ENCODE data around the gene UBL7. TPM values are rescaled to one million over a fixed set of nuclear protein-coding genes. Genes with fewer than 3 reads are reported as not detected.
A peak's percentile ranks its signal among the peaks of the same experiment; 100 is the strongest.

Gene UBL7
- total and polyA plus RNA-seq, 2 of the 8 experiments (the other 6 are each of a cell fraction or from before 2014, with no cell fraction given): 71.5 to 183 TPM

DNA sequence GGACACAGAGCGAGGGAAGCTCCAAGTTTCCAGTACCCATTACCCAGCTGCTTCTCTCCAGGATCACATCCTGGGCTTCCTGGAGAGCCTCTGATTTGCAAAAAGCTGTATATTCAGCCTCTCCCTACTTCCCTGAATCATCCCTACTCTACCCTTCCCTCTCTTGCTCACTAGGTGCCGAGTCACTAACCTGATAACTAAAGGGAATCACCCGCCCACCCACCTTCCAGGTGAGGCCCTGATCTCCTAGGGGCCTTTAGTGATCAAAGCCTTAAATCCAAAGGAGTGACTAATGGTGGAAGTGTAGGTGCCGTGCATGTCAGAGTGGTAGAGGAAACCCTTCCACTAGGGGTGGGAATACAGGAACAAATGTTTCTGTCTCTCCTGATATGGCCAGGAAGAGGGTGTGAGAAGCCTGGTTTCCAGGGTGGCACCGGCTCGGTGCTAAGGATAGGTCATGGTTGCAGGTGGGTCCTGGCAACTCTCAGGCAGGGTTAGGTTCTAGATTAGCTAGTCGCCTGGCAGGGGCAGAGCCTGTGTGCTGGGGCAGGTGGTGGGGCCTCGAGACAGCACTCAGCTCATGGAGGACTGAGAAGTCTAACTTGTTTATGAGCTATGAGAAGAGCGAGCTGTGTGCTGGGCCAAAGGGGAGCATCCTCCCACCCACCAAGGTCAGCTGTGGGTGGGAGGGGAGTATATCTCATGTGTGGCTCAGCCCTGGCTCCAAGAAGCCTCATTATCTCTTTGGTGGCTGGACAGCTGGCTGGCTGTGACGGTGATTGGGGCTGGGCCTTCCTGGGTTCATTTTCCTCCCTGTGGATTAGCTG, 37.3 kb downstream of the UBL7 start:
- peak overlapping the region; percentile 83; the same call in 1 of the 2 replicates for H2AK5ac ChIP-seq (ENCODE audit: low read depth, low read length)
- H3K23me2 ChIP-seq (ENCODE audit: low read depth, low read length): no peaks in the 10 kb centered on the region
- H3K79me1 ChIP-seq (ENCODE audit: low read depth, low read length): peaks cover 12% of the 10 kb centered on the region
- no peak overlapping the region for H4K5ac ChIP-seq (ENCODE audit: insufficient read length, low read depth, low read length)
- H3K4ac ChIP-seq (replicated peaks; ENCODE audit: insufficient read length, low read depth, low read length): peak overlapping the region; percentile 54
- H3K4me3 ChIP-seq (ENCODE audit: extremely low read depth in 1 of 4, insufficient read depth in 2 of 4, low read depth in 3 of 4, low read length in 4 of 4): no peak overlapping the region
- H2BK120ac ChIP-seq (replicated peaks; ENCODE audit: low read depth, low read length): no peak overlapping the region
- WGBS, 2 experiments (ENCODE audit: extremely low coverage in 1 of 2, insufficient coverage in 1 of 2, insufficient read length in 1 of 2, insufficient replicate concordance in 2 of 2, low coverage in 1 of 2, low lambda C conversion rate in 2 of 2, missing lambda C conversion rate in 1 of 2): 89% methylated on average over 10 of the region's 10 CpGs; no CpG with 5 or more reads in 1 of the 2 experiments
- no peak overlapping the region for H3K27ac ChIP-seq (ENCODE audit: low read depth, low read length)
- no peaks in the 10 kb centered on the region for H3K27me3 ChIP-seq (replicated peaks in 1 of 4; ENCODE audit: control insufficient read depth in 3 of 4, extremely low read depth in 1 of 4, insufficient read depth in 3 of 4, low read length in 3 of 4)
- no peak overlapping the region for H3K14ac ChIP-seq (ENCODE audit: insufficient read length)
- no peak overlapping the region for H3K23ac ChIP-seq (ENCODE audit: insufficient read length)
- no peaks in the 10 kb centered on the region for H3K9me3 ChIP-seq (ENCODE audit: insufficient read depth in 2 of 2, low read depth in 1 of 2, low read length in 1 of 2)
- no peak overlapping the region for H2BK15ac ChIP-seq (ENCODE audit: low read length)
- POLR2A ChIA-PET (ENCODE audit: partially characterized antibody): interaction anchor here (0.6 to 1.3 kb wide), 3 partner anchors 10 to 21 kb away, joined by 3 to 5 read pairs (median 3); partner anchors contain the start of gene SEMA7A
- no peak overlapping the region for H2AFZ ChIP-seq (ENCODE audit: low read length)
- FAIRE-seq (no peak), DNase-seq (ENCODE audit: low read depth in 1 of 2, low spot score in 2 of 2) (no peak)
- CTCF ChIA-PET (ENCODE audit: partially characterized antibody): interaction anchor here (0.8 to 41.3 kb wide), 11 partner anchors 8 to 190 kb away, joined by 3 to 1311 read pairs (median 5); partner anchors contain the start of genes CYP11A1 and SEMA7A
- H2BK12ac ChIP-seq (ENCODE audit: low read depth, low read length): peak overlapping the region; percentile 71; the same call in 1 of the 2 replicates
- no peak overlapping the region for H3K9ac ChIP-seq (replicated peaks in 1 of 4; ENCODE audit: extremely low read depth in 1 of 4, low read depth in 3 of 4, low read length in 3 of 4)
- no peak overlapping the region for H2BK20ac ChIP-seq (ENCODE audit: low read length)
- H3K18ac ChIP-seq (ENCODE audit: extremely low read depth, low read length): 0 out of 2 replicates have a peak overlapping the region, but pooled peaks have one; percentile 51
- H4K8ac ChIP-seq (ENCODE audit: extremely low read depth, insufficient read depth, low read length): no peak overlapping the region; the same call in 1 of the 2 replicates
- H3K79me2 ChIP-seq (ENCODE audit: control insufficient read depth in 1 of 2, insufficient read depth in 2 of 2, low read length in 2 of 2): 0 out of 4 replicates have a peak, but pooled peaks cover 0 to 6% of the 10 kb centered on the region in 2 experiments
- H4K91ac ChIP-seq (replicated peaks; ENCODE audit: insufficient read length, low read length): peak overlapping the region; percentile 36
- TF ChIP-seq BRCA1 (IDR thresholded peaks at IDR 0.05; ENCODE audit: low read depth, low read length) (no peak), TAF7 (optimal IDR thresholded peaks at IDR 0.05; ENCODE audit: borderline replicate concordance, low read depth, low read length) (no peak)
- TF ChIP-seq, protein P1, sequence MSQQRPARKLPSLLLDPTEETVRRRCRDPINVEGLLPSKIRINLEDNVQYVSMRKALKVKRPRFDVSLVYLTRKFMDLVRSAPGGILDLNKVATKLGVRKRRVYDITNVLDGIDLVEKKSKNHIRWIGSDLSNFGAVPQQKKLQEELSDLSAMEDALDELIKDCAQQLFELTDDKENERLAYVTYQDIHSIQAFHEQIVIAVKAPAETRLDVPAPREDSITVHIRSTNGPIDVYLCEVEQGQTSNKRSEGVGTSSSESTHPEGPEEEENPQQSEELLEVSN (IDR thresholded peaks at IDR 0.05): no peak
- peak overlapping the region; percentile 84; the same call in 1 of the 2 replicates for H2BK5ac ChIP-seq (ENCODE audit: low read depth, low read length)
- peaks cover 7 to 27% (median 20%) of the 10 kb centered on the region in 4 experiments for H3K4me1 ChIP-seq (replicated peaks in 1 of 4; ENCODE audit: control insufficient read depth in 3 of 4, insufficient read depth in 4 of 4, low read length in 3 of 4)
- peaks cover 7 to 22% of the 10 kb centered on the region in 2 experiments for H4K20me1 ChIP-seq (replicated peaks in 1 of 2; ENCODE audit: control insufficient read depth in 1 of 2, insufficient read depth in 2 of 2, low read length in 2 of 2)
- no peak overlapping the region for H3K56ac ChIP-seq (replicated peaks; ENCODE audit: insufficient read length, low read depth, low read length)
- H3K4me2 ChIP-seq (ENCODE audit: insufficient read depth in 1 of 2, low read depth in 2 of 2, low read length in 2 of 2): peak overlapping the region; percentile 15 to 20; a peak in 1 of 4 replicates
- H3K36me3 ChIP-seq (ENCODE audit: control insufficient read depth in 2 of 4, insufficient read depth in 4 of 4, low read length in 3 of 4): no peaks in the 10 kb centered on the region

All from H1 (cell line).